ENCODE data around the gene CES2. TPM values are rescaled to one million over a fixed set of nuclear protein-coding genes. Genes with fewer than 3 reads are reported as not detected.

The CES2 gene
- total RNA-seq, 1 experiment from 2014 or later: 35.4 TPM

GRCh38 chr16:66930189-66930588, 5.1 kb upstream of the CES2 start:
- no peak overlapping the region for H3K9ac ChIP-seq (ENCODE audit: low read length)
- H3K27ac ChIP-seq (ENCODE audit: low read depth, low read length): no peak overlapping the region
- no peaks in the 10 kb centered on the region for H3K9me2 ChIP-seq (ENCODE audit: insufficient read depth)
- H3K27me3 ChIP-seq (ENCODE audit: insufficient read depth, low read length): no peaks in the 10 kb centered on the region
- no peak overlapping the region for H3K4me3 ChIP-seq (replicated peaks in 1 of 2; ENCODE audit: low read depth in 1 of 2, low read length in 2 of 2)
- H2AFZ ChIP-seq (ENCODE audit: low read depth, low read length, poor library complexity, severe bottlenecking): no peak overlapping the region
- no TSS peak for BruUV-seq (replicated peaks)
- H3K79me2 ChIP-seq (ENCODE audit: insufficient read depth, low read length): peaks cover 32% of the 10 kb centered on the region
- peaks cover 18 to 59% of the 10 kb centered on the region in 2 experiments for H3K4me1 ChIP-seq (ENCODE audit: control insufficient read depth in 1 of 2, insufficient read depth in 2 of 2, low read length in 2 of 2)
- CTCF ChIA-PET: no interaction called here
- no peak for TF ChIP-seq ZBTB33 (IDR thresholded peaks at IDR 0.05; ENCODE audit: extremely low read depth, insufficient replicate concordance, low read length)
- no peak for TF ChIP-seq REST (IDR thresholded peaks at IDR 0.05; ENCODE audit: low read depth)
- no peak for TF ChIP-seq JUND (IDR thresholded peaks at IDR 0.05)
- no peak for TF ChIP-seq POLR2AphosphoS5 (IDR thresholded peaks at IDR 0.05; ENCODE audit: low read depth, low read length)
- TF ChIP-seq CTCF (IDR thresholded peaks at IDR 0.05 in 2 of 3, conservative IDR thresholded peaks at IDR 0.05 in 1 of 3; ENCODE audit: borderline replicate concordance in 1 of 3, insufficient read depth in 1 of 3, low read depth in 2 of 3, low read length in 2 of 3): no peak
- TF ChIP-seq CEBPB (IDR thresholded peaks at IDR 0.05; ENCODE audit: low read depth): no peak
- no peak for TF ChIP-seq SP1 (IDR thresholded peaks at IDR 0.05; ENCODE audit: low read depth)
- TF ChIP-seq SIN3A (IDR thresholded peaks at IDR 0.05; ENCODE audit: low read depth): no peak
- H3K4me2 ChIP-seq (ENCODE audit: low read length): no peak overlapping the region
- POLR2A ChIA-PET: no interaction called here
- H3K9me3 ChIP-seq (ENCODE audit: control insufficient read depth in 1 of 2, insufficient read depth in 1 of 2, low read depth in 1 of 2, low read length in 2 of 2): no peaks in the 10 kb centered on the region
- DNase-seq (ENCODE audit: low read depth, low spot score): no peak
- RAD21 ChIA-PET (ENCODE audit: low non-redundant PET in 1 of 2, low total read pairs in 2 of 2, uncharacterized antibody in 2 of 2, unreplicated experiment in 2 of 2): no interaction called here
- H4K20me1 ChIP-seq (ENCODE audit: insufficient read depth): no peaks in the 10 kb centered on the region
- intact Hi-C loops (cut with micrococcal nuclease): no loop called here
- ATAC-seq: no peak
- peaks cover 0 to 7% of the 10 kb centered on the region in 2 experiments; a peak in 1 of 4 replicates for H3K36me3 ChIP-seq (ENCODE audit: control insufficient read depth in 1 of 2, insufficient read depth in 2 of 2, low read length in 2 of 2)

Data from HCT116 (cell line).